ENCODE results near the gene RALGAPA2.

RALGAPA2 gene

GRCh38 chr20:20393207-20394120, 319.0 kb downstream of the RALGAPA2 start:
- Histone ChIP-seq H3K27me3 (ENCODE audit: low read length) (no peaks in the 10 kb centered on the region), H3K9ac (ENCODE audit: low read length) (no peak overlapping the region), H4K20me1 (ENCODE audit: low read depth, low read length) (no peaks in the 10 kb centered on the region), H3K27ac (ENCODE audit: low read depth, low read length) (no peak overlapping the region), H3K79me2 (ENCODE audit: insufficient read depth, low read length) (no peaks in the 10 kb centered on the region), H3K9me3 (ENCODE audit: insufficient read depth, low read length) (no peaks in the 10 kb centered on the region), H3K36me3 (ENCODE audit: low read length) (no peaks in the 10 kb centered on the region), H3K4me2 (ENCODE audit: low read depth, low read length, poor library complexity, severe bottlenecking) (no peak overlapping the region), H3K4me3 (ENCODE audit: insufficient read depth, low read length, poor library complexity, severe bottlenecking) (no peak overlapping the region), H2AFZ (ENCODE audit: low read depth, low read length, severe bottlenecking) (no peak overlapping the region), H3K9me2 (replicated peaks; ENCODE audit: insufficient read depth, low read length) (no peaks in the 10 kb centered on the region), H3F3A (ENCODE audit: insufficient read depth) (no peaks in the 10 kb centered on the region)
- TF ChIP-seq EZH2phosphoT487 (conservative IDR thresholded peaks at IDR 0.05; ENCODE audit: low read length) (no peak), CTCF (IDR thresholded peaks at IDR 0.05; ENCODE audit: insufficient read depth, low read length, poor library complexity, severe bottlenecking) (no peak)

- Histone ChIP-seq H3K9me2 (replicated peaks; ENCODE audit: insufficient read depth, low read length) (no peaks in the 10 kb centered on the region), H2AFZ (ENCODE audit: low read depth, low read length, severe bottlenecking) (no peak overlapping the region), H3K4me3 (ENCODE audit: insufficient read depth, low read length, poor library complexity, severe bottlenecking) (no peak overlapping the region), H3K4me2 (ENCODE audit: low read depth, low read length, poor library complexity, severe bottlenecking) (no peak overlapping the region), H4K20me1 (ENCODE audit: low read depth, low read length) (no peaks in the 10 kb centered on the region), H3K27me3 (ENCODE audit: low read length) (no peaks in the 10 kb centered on the region), H3K27ac (ENCODE audit: low read depth, low read length) (no peak overlapping the region), H3K9me3 (ENCODE audit: insufficient read depth, low read length) (no peaks in the 10 kb centered on the region), H3K36me3 (ENCODE audit: low read length) (no peaks in the 10 kb centered on the region), H3K9ac (ENCODE audit: low read length) (no peak overlapping the region), H3F3A (ENCODE audit: insufficient read depth) (no peaks in the 10 kb centered on the region), H3K79me2 (ENCODE audit: insufficient read depth, low read length) (no peaks in the 10 kb centered on the region)
- TF ChIP-seq CTCF (IDR thresholded peaks at IDR 0.05; ENCODE audit: insufficient read depth, low read length, poor library complexity, severe bottlenecking), result no peak
- no peak for TF ChIP-seq EZH2phosphoT487 (conservative IDR thresholded peaks at IDR 0.05; ENCODE audit: low read length)
These were observed 320.7 kb downstream of the RALGAPA2 start for GRCh38 chr20:20391766-20392165.

- no peak overlapping the region for H3K9ac ChIP-seq (ENCODE audit: low read length)
- no peaks in the 10 kb centered on the region for H3K9me3 ChIP-seq (ENCODE audit: insufficient read depth, low read length)
- no peak overlapping the region for H3K27ac ChIP-seq (ENCODE audit: low read depth, low read length)
- TF ChIP-seq CTCF (IDR thresholded peaks at IDR 0.05; ENCODE audit: insufficient read depth, low read length, poor library complexity, severe bottlenecking) (no peak), EZH2phosphoT487 (conservative IDR thresholded peaks at IDR 0.05; ENCODE audit: low read length) (no peak)
- no peaks in the 10 kb centered on the region for H3F3A ChIP-seq (ENCODE audit: insufficient read depth)
- H3K9me2 ChIP-seq (replicated peaks; ENCODE audit: insufficient read depth, low read length), result no peaks in the 10 kb centered on the region
- no peaks in the 10 kb centered on the region for H3K27me3 ChIP-seq (ENCODE audit: low read length)
- H3K36me3 ChIP-seq (ENCODE audit: low read length), result no peaks in the 10 kb centered on the region
- no peak overlapping the region for H3K4me2 ChIP-seq (ENCODE audit: low read depth, low read length, poor library complexity, severe bottlenecking)
- H3K4me3 ChIP-seq (ENCODE audit: insufficient read depth, low read length, poor library complexity, severe bottlenecking), result no peak overlapping the region
- H2AFZ ChIP-seq (ENCODE audit: low read depth, low read length, severe bottlenecking), result no peak overlapping the region
- no peaks in the 10 kb centered on the region for H3K79me2 ChIP-seq (ENCODE audit: insufficient read depth, low read length)
- no peaks in the 10 kb centered on the region for H4K20me1 ChIP-seq (ENCODE audit: low read depth, low read length)
These were observed 321.3 kb downstream of the RALGAPA2 start for GRCh38 chr20:20391115-20391514.
